ENCODE measurements around the gene MOG. TPM values are rescaled to one million over a fixed set of nuclear protein-coding genes. Genes with fewer than 3 reads are reported as not detected.

The MOG gene
- total and polyA plus RNA-seq, 2 experiments from 2014 or later = not detected

GRCh38 chr6:29641430-29642148 lies 15.3 kb upstream of the MOG start:
- DNase-seq = no peak
- Histone ChIP-seq H3K27ac (no peak overlapping the region), H3K79me2 (ENCODE audit: insufficient read depth) (no peaks in the 10 kb centered on the region), H3K4me3 (no peak overlapping the region), H3K9me2 (ENCODE audit: insufficient read depth) (no peaks in the 10 kb centered on the region), H3K4me2 (ENCODE audit: unreplicated experiment) (no peak overlapping the region), H3K36me3 (ENCODE audit: low read depth) (no peaks in the 10 kb centered on the region), H3K27me3 (replicated peaks; ENCODE audit: insufficient read depth) (no peaks in the 10 kb centered on the region), H4K20me1 (ENCODE audit: insufficient read depth) (no peaks in the 10 kb centered on the region), H3F3A (ENCODE audit: insufficient read depth) (no peaks in the 10 kb centered on the region), H3K4me1 (ENCODE audit: insufficient read depth) (no peaks in the 10 kb centered on the region), H3K9me3 (ENCODE audit: low read depth) (no peaks in the 10 kb centered on the region), H2AFZ (peak overlapping the region; percentile 48; the same call in 1 of the 2 replicates), H3K9ac (no peak overlapping the region)
- in situ Hi-C loops (cut with MboI) = no loop called here
- TF ChIP-seq EZH2phosphoT487 (IDR thresholded peaks at IDR 0.05; ENCODE audit: insufficient read depth, low read depth) = no peak
- TF ChIP-seq EZH2 (IDR thresholded peaks at IDR 0.05; ENCODE audit: insufficient read depth, poor library complexity, severe bottlenecking) = no peak
- 25 to 31% methylated on average over 3 of the region's 3 CpGs for WGBS, 2 experiments (ENCODE audit: low coverage in 1 of 2, low lambda C conversion rate in 2 of 2, missing lambda C conversion rate in 2 of 2)

GRCh38 chr6:29647927-29648642 lies 8.8 kb upstream of the MOG start:
- H3K9me2 ChIP-seq (ENCODE audit: insufficient read depth) = no peaks in the 10 kb centered on the region
- H2AFZ ChIP-seq = no peak overlapping the region
- H3K36me3 ChIP-seq (ENCODE audit: low read depth) = no peaks in the 10 kb centered on the region
- 83 to 85% methylated on average over 22 to 23 of the region's 23 CpGs for WGBS, 2 experiments (ENCODE audit: low coverage in 1 of 2, low lambda C conversion rate in 2 of 2, missing lambda C conversion rate in 2 of 2)
- no peak overlapping the region for H3K27ac ChIP-seq
- H3K4me3 ChIP-seq = no peak overlapping the region
- in situ Hi-C loops (cut with MboI) = no loop called here
- no peaks in the 10 kb centered on the region for H3K27me3 ChIP-seq (replicated peaks; ENCODE audit: insufficient read depth)
- H3F3A ChIP-seq (ENCODE audit: insufficient read depth) = no peaks in the 10 kb centered on the region
- H3K9ac ChIP-seq = no peak overlapping the region
- H3K4me1 ChIP-seq (ENCODE audit: insufficient read depth) = no peaks in the 10 kb centered on the region
- H3K79me2 ChIP-seq (ENCODE audit: insufficient read depth) = no peaks in the 10 kb centered on the region
- TF ChIP-seq EZH2 (IDR thresholded peaks at IDR 0.05; ENCODE audit: insufficient read depth, poor library complexity, severe bottlenecking) (no peak), EZH2phosphoT487 (IDR thresholded peaks at IDR 0.05; ENCODE audit: insufficient read depth, low read depth) (no peak)
- H4K20me1 ChIP-seq (ENCODE audit: insufficient read depth) = no peaks in the 10 kb centered on the region
- DNase-seq = peak; percentile 73
- no peaks in the 10 kb centered on the region for H3K9me3 ChIP-seq (ENCODE audit: low read depth)
- H3K4me2 ChIP-seq (ENCODE audit: unreplicated experiment) = no peak overlapping the region

GRCh38 chr6:29649701-29650673 lies 6.9 kb upstream of the MOG start:
- TF ChIP-seq EZH2phosphoT487 (IDR thresholded peaks at IDR 0.05; ENCODE audit: insufficient read depth, low read depth) (no peak), EZH2 (IDR thresholded peaks at IDR 0.05; ENCODE audit: insufficient read depth, poor library complexity, severe bottlenecking) (no peak)
- H3K36me3 ChIP-seq (ENCODE audit: low read depth) = no peaks in the 10 kb centered on the region
- DNase-seq = peak; percentile 98
- peak overlapping the region; percentile 59 for H3K27ac ChIP-seq
- H3K27me3 ChIP-seq (replicated peaks; ENCODE audit: insufficient read depth) = no peaks in the 10 kb centered on the region; the same call in 1 of the 2 replicates
- H3F3A ChIP-seq (ENCODE audit: insufficient read depth) = no peaks in the 10 kb centered on the region
- no peaks in the 10 kb centered on the region for H3K9me2 ChIP-seq (ENCODE audit: insufficient read depth)
- no peaks in the 10 kb centered on the region for H3K79me2 ChIP-seq (ENCODE audit: insufficient read depth)
- in situ Hi-C loops (cut with MboI) = no loop called here
- WGBS, 2 experiments (ENCODE audit: low coverage in 1 of 2, low lambda C conversion rate in 2 of 2, missing lambda C conversion rate in 2 of 2) = 3% methylated on average over 33 of the region's 33 CpGs
- no peaks in the 10 kb centered on the region for H4K20me1 ChIP-seq (ENCODE audit: insufficient read depth)
- peak overlapping the region; percentile 97 for H2AFZ ChIP-seq
- H3K4me1 ChIP-seq (ENCODE audit: insufficient read depth) = no peaks in the 10 kb centered on the region
- H3K4me2 ChIP-seq (ENCODE audit: unreplicated experiment) = peak overlapping the region; percentile 78
- no peaks in the 10 kb centered on the region for H3K9me3 ChIP-seq (ENCODE audit: low read depth)
- H3K9ac ChIP-seq = peak overlapping the region; percentile 73
- peak overlapping the region; percentile 70 for H3K4me3 ChIP-seq
